MCF 10A (cell line): ENCODE results near the gene ZFHX2. TPM values are rescaled to one million over a fixed set of nuclear protein-coding genes. Genes with fewer than 3 reads are reported as not detected.

ENCODE experiments used
- BruUV-seq: library from RNA; stranded (reverse); fragments of 400-500 nt; replicated peaks from 2 replicates; lab custom pipeline; 2021; lab: Mats Ljungman, UMichigan
- CTCF ChIA-PET: fragments of 300-600 bp; sonication (Branson Sonifier 250); formaldehyde crosslinking; extraction: SDS; loops from one replicate; lab custom pipeline; 2021; ENCODE audit warnings: antibody characterized with exemption, inconsistent platforms; lab: Yijun Ruan, JAX
- POLR2A ChIA-PET: fragments of 300-600, 350-650 bp; sonication (Branson Sonifier 250); formaldehyde crosslinking; extraction: SDS; loops from one replicate; lab custom pipeline; 2020; ENCODE audit warnings: antibody characterized with exemption, inconsistent platforms; lab: Yijun Ruan, JAX
- DNase-seq: peaks from one replicate; pipeline ENCODE4 v3.0.0-alpha.2; 2018; ENCODE audit not compliant: unreplicated experiment
- H3K27ac Mint-ChIP-seq: one replicate; pipeline ENCODE4 v1.8.0; 2022; ENCODE audit warnings: mild to moderate bottlenecking, low read depth, mixed read lengths; ENCODE audit not compliant: unreplicated experiment
- H3K27me3 Mint-ChIP-seq: one replicate; pipeline ENCODE4 v1.8.0; 2022; ENCODE audit warnings: mixed read lengths; ENCODE audit not compliant: insufficient read depth, unreplicated experiment
- H3K36me3 Mint-ChIP-seq: one replicate; pipeline ENCODE4 v1.8.0; 2022; ENCODE audit warnings: mild to moderate bottlenecking, moderate library complexity, mixed read lengths; ENCODE audit not compliant: insufficient read depth, unreplicated experiment
- H3K4me1 Mint-ChIP-seq: one replicate; pipeline ENCODE4 v1.8.0; 2022; ENCODE audit warnings: mixed read lengths; ENCODE audit not compliant: insufficient read depth, unreplicated experiment
- H3K4me3 Mint-ChIP-seq: one replicate; pipeline ENCODE4 v1.8.0; 2022; ENCODE audit warnings: mild to moderate bottlenecking, moderate library complexity, mixed read lengths; ENCODE audit not compliant: unreplicated experiment
- H3K9me3 Mint-ChIP-seq: one replicate; pipeline ENCODE4 v1.8.0; 2022; ENCODE audit warnings: mixed read lengths; ENCODE audit not compliant: unreplicated experiment
- CTCF ChIP-seq: fragments of 200-600 bp; IDR thresholded peaks from one replicate; pipeline ENCODE4 v1.8.0; 2022; ENCODE audit warnings: antibody characterized with exemption, mild to moderate bottlenecking; ENCODE audit not compliant: unreplicated experiment
- intact Hi-C: fragments of 100-400 bp; cut with micrococcal nuclease; formaldehyde crosslinking; loops from 2 replicates; pipeline ENCODE4 v1.14.1; 2022
- total RNA-seq: library from RNA; stranded (reverse); gene quantifications from 2 replicates; pipeline ENCODE4 v1.2.3, GENCODE V29; 2022

The ZFHX2 gene
- total RNA-seq, 1 experiment from 2014 or later = 1.8 TPM

DNA sequence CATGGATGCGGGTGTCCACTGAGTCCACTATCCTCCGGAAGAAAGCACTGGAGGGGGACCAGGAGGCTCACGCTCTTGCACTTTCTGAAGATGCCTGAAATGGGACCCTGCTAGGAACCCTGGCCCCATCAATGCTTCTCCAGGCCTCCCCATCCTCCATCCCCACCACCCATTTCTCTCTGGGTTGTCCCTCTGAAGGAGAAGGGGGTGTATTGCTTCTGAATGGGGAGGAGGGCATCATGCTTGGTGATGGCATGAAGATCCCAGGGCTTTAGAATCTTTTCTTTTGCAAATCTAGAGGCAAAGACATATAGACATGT is 27.7 kb upstream of the ZFHX2 start:
- intact Hi-C loops = no loop called here
- H3K9me3 Mint-ChIP-seq = no peaks in the 10 kb centered on the region
- DNase-seq = no peak
- POLR2A ChIA-PET = no interaction called here
- no peak overlapping the region for H3K27ac Mint-ChIP-seq
- no peaks in the 10 kb centered on the region for H3K36me3 Mint-ChIP-seq
- CTCF ChIA-PET = interaction anchor here (0.7 to 2.6 kb wide), 2 partner anchors 22 to 331 kb away, joined by 3 to 7 read pairs; no protein-coding TSS in a partner anchor
- no TSS peak for BruUV-seq
- no peak overlapping the region for H3K4me3 Mint-ChIP-seq
- no peaks in the 10 kb centered on the region for H3K4me1 Mint-ChIP-seq
- peaks cover 30% of the 10 kb centered on the region for H3K27me3 Mint-ChIP-seq
- no peak for TF ChIP-seq CTCF

DNA sequence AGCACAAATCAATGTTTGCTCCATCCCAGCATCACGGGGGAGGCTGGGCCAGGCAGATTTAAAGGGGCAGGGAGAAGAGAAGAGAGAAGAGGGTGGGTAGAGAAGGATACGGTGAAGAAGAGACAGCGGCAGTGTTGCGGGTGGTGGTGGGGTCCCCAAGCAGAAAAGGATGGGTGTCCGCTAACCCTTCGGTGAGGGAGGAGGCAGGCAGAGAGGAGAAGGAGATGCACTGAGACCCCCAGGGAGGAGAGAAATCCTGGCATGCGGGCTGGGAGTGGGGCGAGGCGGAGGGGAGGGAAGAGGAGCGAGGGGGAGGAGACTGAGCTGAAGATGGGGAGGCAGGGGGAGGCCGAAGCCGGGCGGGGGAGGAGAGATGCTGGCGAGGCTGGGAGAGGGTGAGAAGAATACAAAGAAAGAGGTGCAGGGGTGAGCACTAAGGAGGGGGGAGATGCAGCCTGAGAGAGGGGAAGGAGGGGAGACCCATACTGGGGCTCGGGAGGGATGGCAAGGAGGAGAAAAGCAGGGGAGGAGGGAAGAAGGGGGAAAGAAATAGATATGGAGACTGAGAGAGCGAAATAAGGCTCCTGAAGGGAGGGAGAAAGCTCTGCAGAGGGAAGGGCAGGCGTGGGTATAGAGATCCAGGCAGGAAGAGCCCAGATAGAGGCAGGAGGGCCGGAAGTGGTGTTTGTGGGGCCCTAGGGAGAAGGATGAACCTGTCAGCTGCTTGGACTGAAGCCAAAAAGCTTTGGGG is 27.2 kb upstream of the ZFHX2 start, which contains the start of gene JPH4:
JPH4 (minus strand) TSS at position 231 of the 751 bp plus-strand sequence. CDS start 1,337 bp downstream, outside the sequence.
- Mint-ChIP-seq H3K4me1 (no peaks in the 10 kb centered on the region), H3K36me3 (no peaks in the 10 kb centered on the region), H3K27ac (no peak within 1 kb of the TSS), H3K27me3 (peaks cover 30% of the 10 kb centered on the region), H3K9me3 (no peaks in the 10 kb centered on the region), H3K4me3 (no peak within 1 kb of the TSS)
- ChIA-PET POLR2A (interaction anchor here (0.6 kb wide), 1 partner anchor 19 kb away, joined by 3 read pairs; no protein-coding TSS in a partner anchor), CTCF (interaction anchor here (0.7 to 2.6 kb wide), 2 partner anchors 22 to 332 kb away, joined by 3 to 7 read pairs; no protein-coding TSS in a partner anchor)
- no peak for DNase-seq
- intact Hi-C loops = no loop called here
- no peak for TF ChIP-seq CTCF
- BruUV-seq = no TSS peak

DNA sequence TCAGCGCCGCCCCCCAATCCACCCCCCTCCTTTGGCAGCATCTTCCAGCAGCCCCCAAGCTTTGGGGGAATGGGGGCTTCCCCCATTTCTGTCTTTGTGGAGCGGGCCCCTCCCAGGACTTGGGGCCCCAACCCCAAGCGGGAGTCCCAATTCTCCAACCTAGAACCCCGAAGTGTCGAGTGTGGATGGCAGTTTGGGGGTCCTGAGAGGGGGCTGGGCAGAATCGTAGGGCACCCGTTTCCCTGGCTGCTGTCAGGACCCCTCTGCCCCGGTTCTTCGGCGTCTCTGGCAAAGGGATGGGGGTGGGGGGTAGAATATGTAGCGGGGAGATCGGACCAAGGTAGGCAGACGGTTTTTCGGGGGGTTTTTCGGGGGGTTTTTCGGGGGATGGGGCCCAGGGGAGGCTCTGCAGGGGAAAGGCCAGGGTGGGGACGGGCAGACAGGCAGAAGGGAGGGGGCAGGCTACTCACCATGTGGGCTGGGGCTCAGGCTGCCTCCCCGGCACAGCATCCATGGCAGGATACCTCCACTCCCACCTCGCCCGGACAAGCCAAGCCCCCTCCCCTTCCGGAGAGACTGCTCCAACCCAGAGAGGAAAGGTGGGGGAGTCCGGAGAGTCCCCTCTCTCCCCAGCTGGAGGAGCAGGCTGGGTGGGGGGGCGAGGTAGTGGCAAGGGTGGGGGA is 26.3 kb upstream of the ZFHX2 start:
- Mint-ChIP-seq H3K27me3 (peaks cover 30% of the 10 kb centered on the region), H3K27ac (no peak overlapping the region), H3K4me1 (peaks cover under 1% of the 10 kb centered on the region), H3K9me3 (no peaks in the 10 kb centered on the region), H3K4me3 (no peak overlapping the region), H3K36me3 (no peaks in the 10 kb centered on the region)
- no TSS peak for BruUV-seq
- no peak for DNase-seq
- CTCF ChIA-PET = no interaction called here
- intact Hi-C loops = no loop called here
- POLR2A ChIA-PET = interaction anchor here (0.6 kb wide), 1 partner anchor 20 kb away, joined by 3 read pairs; no protein-coding TSS in a partner anchor
- TF ChIP-seq CTCF = no peak

- Mint-ChIP-seq H3K4me3 (no peak overlapping the region), H3K27ac (no peak overlapping the region), H3K27me3 (peaks cover 30% of the 10 kb centered on the region), H3K4me1 (peaks cover 8% of the 10 kb centered on the region), H3K36me3 (no peaks in the 10 kb centered on the region), H3K9me3 (no peaks in the 10 kb centered on the region)
- DNase-seq = no peak
- POLR2A ChIA-PET = no interaction called here
- intact Hi-C loops = no loop called here
- CTCF ChIA-PET = no interaction called here
- TF ChIP-seq CTCF = no peak
- BruUV-seq = no TSS peak
Measured at GRCh38 chr14:23577004-23577681, 25.6 kb upstream of the ZFHX2 start.
